Stimulated activated CD4-positive, alpha-beta T cell treated with anti-CD3 and anti-CD28 coated beads, TNF-alpha, amount 100 ng/mL, for 24 hours (primary cell): ENCODE data around the gene SMIM5.

Experiments used
- DNase-seq, 3 experiments: peaks; one replicate each; pipeline ENCODE4 v3.0.0-alpha.2; 2020; ENCODE audit warnings: low read depth in 3 of 3

SMIM5 gene

GRCh38 chr17:75639771-75640555 is 6.7 kb downstream of the SMIM5 start:
- DNase-seq: no peak

- DNase-seq: no peak
Observed at GRCh38 chr17:75640556-75641119, 7.4 kb downstream of the SMIM5 start.

GRCh38 chr17:75641343-75641742 is 8.1 kb downstream of the SMIM5 start:
- no peak for DNase-seq

GRCh38 chr17:75642182-75642783 is 9.0 kb downstream of the SMIM5 start:
- no peak for DNase-seq

- no peak for DNase-seq
Observed at GRCh38 chr17:75642784-75643642, 9.8 kb downstream of the SMIM5 start.

GRCh38 chr17:75643643-75644017 is 10.4 kb downstream of the SMIM5 start:
- DNase-seq: no peak

GRCh38 chr17:75645501-75645888 is 12.3 kb downstream of the SMIM5 start:
- no peak for DNase-seq

- DNase-seq: no peak
Observed at GRCh38 chr17:75645889-75646637, 12.8 kb downstream of the SMIM5 start.

GRCh38 chr17:75646638-75646992 is 13.4 kb downstream of the SMIM5 start:
- DNase-seq: no peak

- DNase-seq: no peak
Observed at GRCh38 chr17:75647061-75647460, 13.8 kb downstream of the SMIM5 start.

GRCh38 chr17:75647921-75648320 is 14.7 kb downstream of the SMIM5 start:
- DNase-seq: no peak

- DNase-seq: no peak
Observed at GRCh38 chr17:75649687-75650086, 16.5 kb downstream of the SMIM5 start.

- DNase-seq: no peak
Observed at GRCh38 chr17:75650874-75651273, 17.6 kb downstream of the SMIM5 start.

GRCh38 chr17:75652341-75652740 is 19.1 kb downstream of the SMIM5 start:
- no peak for DNase-seq

GRCh38 chr17:75652934-75653549 is 19.8 kb downstream of the SMIM5 start:
- no peak for DNase-seq

- no peak for DNase-seq
Observed at GRCh38 chr17:75654176-75654575, 20.9 kb downstream of the SMIM5 start.

- no peak for DNase-seq
Observed at GRCh38 chr17:75658237-75658636, 25.0 kb downstream of the SMIM5 start.

- DNase-seq: no peak
Observed at GRCh38 chr17:75661531-75661930, 28.3 kb downstream of the SMIM5 start.

- no peak for DNase-seq
Observed at GRCh38 chr17:75662511-75662910, 29.3 kb downstream of the SMIM5 start.

GRCh38 chr17:75664099-75664549 is 30.9 kb downstream of the SMIM5 start:
- no peak for DNase-seq

- DNase-seq: no peak
Observed at GRCh38 chr17:75665981-75666380, 32.7 kb downstream of the SMIM5 start.
